Spleen (tissue), 11 donors: Measurements from ENCODE around the gene AK3. TPM values are rescaled to one million over a fixed set of nuclear protein-coding genes. Genes with fewer than 3 reads are reported as not detected.

Experiments
- DNase-seq: peaks from one replicate; pipeline ENCODE4 v3.0.0-alpha.2; 2020
- H3K27ac ChIP-seq, 8 donors: fragments of 200-600 bp; sonication (generic) in 7 of 8; 1 replicate in 4 of 8; 2 replicates in 4 of 8; pipeline versions ENCODE4 v1.5.0 to v1.8.0; 2016 to 2021; ENCODE audit warnings: inconsistent platforms in 4 of 8, mild to moderate bottlenecking in 4 of 8, moderate library complexity in 1 of 8
- H3K27me3 ChIP-seq, 7 donors: fragments of 200-600 bp; sonication (generic) in 6 of 7; replicated peaks in 1 of 7; 1 replicate in 4 of 7; 2 replicates in 3 of 7; pipeline versions ENCODE4 v1.5.0 to v1.8.0; 2016 to 2021; ENCODE audit warnings: inconsistent platforms in 3 of 7, mild to moderate bottlenecking in 1 of 7
- H3K36me3 ChIP-seq, 6 donors: fragments of 200-600 bp; sonication (generic) in 5 of 6; 1 replicate in 4 of 6; 2 replicates in 2 of 6; pipeline versions ENCODE4 v1.5.0 to v1.8.0; 2016 to 2021; ENCODE audit warnings: inconsistent platforms in 2 of 6
- H3K4me1 ChIP-seq, 6 donors: fragments of 200-600 bp; sonication (generic) in 5 of 6; 1 replicate in 3 of 6; 2 replicates in 3 of 6; pipeline versions ENCODE4 v1.5.0 to v1.8.0; 2016 to 2021; ENCODE audit warnings: inconsistent platforms in 3 of 6
- H3K4me3 ChIP-seq, 8 donors: fragments of 200-600 bp; sonication (generic) in 7 of 8; 1 replicate in 4 of 8; 2 replicates in 4 of 8; pipeline versions ENCODE4 v1.5.0 to v1.8.0; 2016 to 2021; ENCODE audit warnings: inconsistent platforms in 4 of 8, mild to moderate bottlenecking in 4 of 8, moderate library complexity in 2 of 8
- H3K9me3 ChIP-seq, 8 donors: fragments of 200-600 bp; sonication (generic) in 7 of 8; 1 replicate in 4 of 8; 2 replicates in 4 of 8; pipeline versions ENCODE4 v1.5.0 to v1.8.0; 2016 to 2021; ENCODE audit warnings: inconsistent platforms in 4 of 8
- CTCF ChIP-seq, 11 experiments: fragments of 200-600 bp in 7 of 11; fragments of 450-650 bp in 4 of 11; sonication (generic) in 4 of 11; IDR thresholded peaks in 8 of 11; conservative IDR thresholded peaks in 3 of 11; 1 replicate in 7 of 11; 2 replicates in 4 of 11; pipeline versions ENCODE4 v1.4.0 to v1.8.0; 2016 to 2021; ENCODE audit warnings: antibody characterized with exemption in 11 of 11, inconsistent platforms in 4 of 11, mild to moderate bottlenecking in 1 of 11
- POLR2A ChIP-seq, 3 donors: fragments of 450-650 bp; IDR thresholded peaks; one replicate each; pipeline ENCODE4 v1.5.1; 2017; ENCODE audit warnings: antibody characterized with exemption in 3 of 3, mild to moderate bottlenecking in 1 of 3
- POLR2AphosphoS5 ChIP-seq, 3 donors: sonication (generic); formaldehyde crosslinking; IDR thresholded peaks; one replicate each; pipeline ENCODE4 v1.5.1; 2017; ENCODE audit warnings: antibody characterized with exemption in 3 of 3
- WGBS, 5 donors: extraction: QIAGEN DNeasy Blood & Tissue Kit in 3 of 5; methylation state at CpG; one replicate each; pipeline versions ENCODE4 v1.1.5 to v1.1.7; 2013 to 2018; 5-methylcytosine and 5-hydroxymethylcytosine counted together
- intact Hi-C: fragments of 100-400 bp; cut with DNase I; formaldehyde crosslinking; loops from one replicate; pipeline ENCODE4 v1.15.0; 2023; ENCODE audit warnings: low total_unique reads
- polyA plus RNA-seq, 3 donors: library from polyadenylated mRNA; stranded (reverse); fragments of 200-250 nt; gene quantifications; one replicate each; pipeline ENCODE4 v1.2.1, GENCODE V29; 2013
- total RNA-seq, 7 donors: library from RNA; depleted of rRNA in 3 of 7; stranded (reverse); fragments of >200 nt in 3 of 7; fragmentation: NEBNext Ultra II Directional in 4 of 7; extraction: Animal tissue kit (Norgen Biotek cat#: 25700) in 4 of 7; gene quantifications; one replicate each; pipeline versions ENCODE4 v1.1.0 to v1.2.1, GENCODE V29; 2016 to 2021
- donor health status: healthy with polysubstance abuse.
- donor health status: DM: no; HTN: no; CAD: no; lungs with moderate emphysema.
- donor health status: DM: no; HTN: no; CAD: no.
- donor health status: Bipolar disorder and iron deficiency.
- donor health status: healthy.
- donor health status: DM: no; HTN: no; CAD: no.
- donor health status: DM: yes; HTN: yes; CAD: no.

The AK3 gene
- total and polyA plus RNA-seq, 10 donors, result 21.3 to 65.3 (median 41.4) TPM

GRCh38 chr9:4680173-4680525, 60.9 kb downstream of the AK3 start:
- Histone ChIP-seq H3K27me3 (no peaks in the 10 kb centered on the region), H3K4me1 (peaks cover 9 to 56% (median 26%) of the 10 kb centered on the region in 6 donors), H3K4me3 (peak overlapping the region; percentile 57 to 87 (median 70)), H3K9me3 (no peaks in the 10 kb centered on the region), H3K27ac (peak overlapping the region; percentile 95 to 99 (median 98)), H3K36me3 (peaks cover 0 to 7% (median 2%) of the 10 kb centered on the region in 6 donors)
- TF ChIP-seq CTCF (IDR thresholded peaks at IDR 0.05 in 8 of 11, conservative IDR thresholded peaks at IDR 0.05 in 3 of 11), result no peak
- WGBS, 5 donors, result 2 to 7% (median 5%) methylated on average over 10 of the region's 10 CpGs
- intact Hi-C loops, result loop anchor here (5.0 kb wide), 1 partner anchor 52 kb away; no protein-coding TSS in a partner anchor
- DNase-seq, result no peak

- TF ChIP-seq POLR2A (IDR thresholded peaks at IDR 0.05) (peak; percentile 80 to 94 (median 90)), CTCF (IDR thresholded peaks at IDR 0.05 in 8 of 11, conservative IDR thresholded peaks at IDR 0.05 in 3 of 11) (peak; percentile 76 to 98 (median 92)), POLR2AphosphoS5 (IDR thresholded peaks at IDR 0.05) (peak; percentile 99)
- peak within 1 kb of the TSS; percentile 57 to 87 (median 70) for H3K4me3 ChIP-seq
- intact Hi-C loops, result loop anchor here (5.0 kb wide), 1 partner anchor 53 kb away; no protein-coding TSS in a partner anchor
Observed at GRCh38 chr9:4679268-4680172, 61.5 kb downstream of the AK3 start, which contains the start of gene CDC37L1. Gene CDC37L1 (plus strand): TSS chr9:4679569. CDS start chr9:4679768, 199 bp downstream.

GRCh38 chr9:4678679-4679267, 62.2 kb downstream of the AK3 start:
- Histone ChIP-seq H3K4me3 (peak overlapping the region; percentile 57 to 87 (median 70)), H3K27me3 (no peaks in the 10 kb centered on the region), H3K27ac (peak overlapping the region; percentile 95 to 99 (median 98)), H3K9me3 (no peaks in the 10 kb centered on the region), H3K36me3 (no peaks in the 10 kb centered on the region), H3K4me1 (peaks cover 9 to 49% (median 26%) of the 10 kb centered on the region in 6 donors)
- intact Hi-C loops, result no loop called here
- TF ChIP-seq POLR2AphosphoS5 (IDR thresholded peaks at IDR 0.05) (no peak), CTCF (IDR thresholded peaks at IDR 0.05 in 8 of 11, conservative IDR thresholded peaks at IDR 0.05 in 3 of 11) (no peak), POLR2A (IDR thresholded peaks at IDR 0.05) (no peak)
- DNase-seq, result no peak
- 1% methylated on average over 16 of the region's 16 CpGs for WGBS, 5 donors

More at GRCh38 chr9:4679268-4680172, 61.5 kb downstream of the AK3 start, which contains the start of gene CDC37L1:
- 0 to 1% (median 0%) methylated on average over 56 to 66 of the region's 66 CpGs for WGBS, 5 donors
- Histone ChIP-seq H3K9me3 (no peaks in the 10 kb centered on the region), H3K4me1 (peaks cover 9 to 51% (median 26%) of the 10 kb centered on the region in 6 donors), H3K27me3 (no peaks in the 10 kb centered on the region), H3K36me3 (peaks cover 0 to under 1% (median 0%) of the 10 kb centered on the region in 6 donors), H3K27ac (peak within 1 kb of the TSS; percentile 95 to 99 (median 98))
- peak; percentile 100 for DNase-seq

GRCh38 chr9:4677392-4677791, 63.6 kb downstream of the AK3 start:
- no peak for DNase-seq
- WGBS, 5 donors, result 65 to 100% (median 94%) methylated on average over 3 of the region's 3 CpGs
- Histone ChIP-seq H3K9me3 (no peaks in the 10 kb centered on the region), H3K4me3 (no peak overlapping the region), H3K36me3 (no peaks in the 10 kb centered on the region), H3K27me3 (no peaks in the 10 kb centered on the region), H3K4me1 (peaks cover 9 to 39% (median 24%) of the 10 kb centered on the region in 6 donors), H3K27ac (no peak overlapping the region)
- no peak for TF ChIP-seq POLR2AphosphoS5 (IDR thresholded peaks at IDR 0.05)
- no peak for TF ChIP-seq POLR2A (IDR thresholded peaks at IDR 0.05)
- TF ChIP-seq CTCF (IDR thresholded peaks at IDR 0.05 in 8 of 11, conservative IDR thresholded peaks at IDR 0.05 in 3 of 11), result no peak
- intact Hi-C loops, result no loop called here
